Ishikawa (cell line): ENCODE measurements around the gene BMPR1B.

Experiments
- CEBPB ChIP-seq: IDR thresholded peaks from 2 replicates; pipeline ENCODE4 v1.6.1; 2012
- CREB1 ChIP-seq: IDR thresholded peaks from 2 replicates; pipeline ENCODE4 v1.6.1; 2012; ENCODE audit warnings: low read depth
- EGR1 ChIP-seq: IDR thresholded peaks from 2 replicates; pipeline ENCODE4 v1.6.1; 2012
- EP300 ChIP-seq: IDR thresholded peaks from 2 replicates; pipeline ENCODE4 v1.6.1; 2012; ENCODE audit warnings: borderline replicate concordance
- FOXM1 ChIP-seq: IDR thresholded peaks from 2 replicates; pipeline ENCODE4 v1.6.1; 2012; ENCODE audit warnings: low read depth, borderline replicate concordance
- MAX ChIP-seq: IDR thresholded peaks from 2 replicates; pipeline ENCODE4 v1.6.1; 2012
- NFIC ChIP-seq: IDR thresholded peaks from 2 replicates; pipeline ENCODE4 v1.6.1; 2012
- RAD21 ChIP-seq: IDR thresholded peaks from 2 replicates; pipeline ENCODE4 v1.6.1; 2012; ENCODE audit warnings: low read depth
- TAF1 ChIP-seq: IDR thresholded peaks from 2 replicates; pipeline ENCODE4 v1.6.1; 2012; ENCODE audit warnings: low read depth, mild to moderate bottlenecking
- TCF12 ChIP-seq: IDR thresholded peaks from 2 replicates; pipeline ENCODE4 v1.6.1; 2012; ENCODE audit warnings: low read depth
- TEAD4 ChIP-seq: IDR thresholded peaks from 2 replicates; pipeline ENCODE4 v1.6.1; 2012
- USF1 ChIP-seq: IDR thresholded peaks from 2 replicates; pipeline ENCODE4 v1.6.1; 2012
- YY1 ChIP-seq: IDR thresholded peaks from 2 replicates; pipeline ENCODE4 v1.6.1; 2012; ENCODE audit warnings: low read depth
- ZBTB7A ChIP-seq: IDR thresholded peaks from 2 replicates; pipeline ENCODE4 v1.6.1; 2012; ENCODE audit warnings: low read depth
- TF ChIP-seq, protein P1 (sequence below): IDR thresholded peaks from 2 replicates; pipeline ENCODE4 v1.6.1; 2012; ENCODE audit warnings: low read depth, mild to moderate bottlenecking

BMPR1B gene

GRCh38 chr4:95007998-95008397, 250.2 kb downstream of the BMPR1B start:
- TF ChIP-seq CREB1 (no peak), TEAD4 (no peak), EGR1 (no peak), FOXM1 (no peak), ZBTB7A (no peak), MAX (no peak)
- TF ChIP-seq, protein P1, sequence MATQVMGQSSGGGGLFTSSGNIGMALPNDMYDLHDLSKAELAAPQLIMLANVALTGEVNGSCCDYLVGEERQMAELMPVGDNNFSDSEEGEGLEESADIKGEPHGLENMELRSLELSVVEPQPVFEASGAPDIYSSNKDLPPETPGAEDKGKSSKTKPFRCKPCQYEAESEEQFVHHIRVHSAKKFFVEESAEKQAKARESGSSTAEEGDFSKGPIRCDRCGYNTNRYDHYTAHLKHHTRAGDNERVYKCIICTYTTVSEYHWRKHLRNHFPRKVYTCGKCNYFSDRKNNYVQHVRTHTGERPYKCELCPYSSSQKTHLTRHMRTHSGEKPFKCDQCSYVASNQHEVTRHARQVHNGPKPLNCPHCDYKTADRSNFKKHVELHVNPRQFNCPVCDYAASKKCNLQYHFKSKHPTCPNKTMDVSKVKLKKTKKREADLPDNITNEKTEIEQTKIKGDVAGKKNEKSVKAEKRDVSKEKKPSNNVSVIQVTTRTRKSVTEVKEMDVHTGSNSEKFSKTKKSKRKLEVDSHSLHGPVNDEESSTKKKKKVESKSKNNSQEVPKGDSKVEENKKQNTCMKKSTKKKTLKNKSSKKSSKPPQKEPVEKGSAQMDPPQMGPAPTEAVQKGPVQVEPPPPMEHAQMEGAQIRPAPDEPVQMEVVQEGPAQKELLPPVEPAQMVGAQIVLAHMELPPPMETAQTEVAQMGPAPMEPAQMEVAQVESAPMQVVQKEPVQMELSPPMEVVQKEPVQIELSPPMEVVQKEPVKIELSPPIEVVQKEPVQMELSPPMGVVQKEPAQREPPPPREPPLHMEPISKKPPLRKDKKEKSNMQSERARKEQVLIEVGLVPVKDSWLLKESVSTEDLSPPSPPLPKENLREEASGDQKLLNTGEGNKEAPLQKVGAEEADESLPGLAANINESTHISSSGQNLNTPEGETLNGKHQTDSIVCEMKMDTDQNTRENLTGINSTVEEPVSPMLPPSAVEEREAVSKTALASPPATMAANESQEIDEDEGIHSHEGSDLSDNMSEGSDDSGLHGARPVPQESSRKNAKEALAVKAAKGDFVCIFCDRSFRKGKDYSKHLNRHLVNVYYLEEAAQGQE: no peak

GRCh38 chr4:95013236-95013635, 255.5 kb downstream of the BMPR1B start:
- TF ChIP-seq TAF1 (no peak), YY1 (no peak), EP300 (no peak), EGR1 (no peak), USF1 (no peak), TEAD4 (no peak), CREB1 (no peak), TCF12 (no peak), RAD21 (no peak)
- TF ChIP-seq, protein P1: no peak

GRCh38 chr4:95014068-95014467, 256.3 kb downstream of the BMPR1B start:
- TF ChIP-seq CREB1 (no peak), NFIC (no peak), YY1 (no peak), TCF12 (no peak), TEAD4 (no peak), FOXM1 (no peak), USF1 (no peak), MAX (no peak), CEBPB (no peak), EGR1 (no peak), EP300 (no peak), RAD21 (no peak), TAF1 (no peak), ZBTB7A (no peak)
- TF ChIP-seq, protein P1: no peak

GRCh38 chr4:95017305-95018064, 259.7 kb downstream of the BMPR1B start:
- no peak for TF ChIP-seq FOXM1
- no peak for TF ChIP-seq USF1
- no peak for TF ChIP-seq RAD21
- no peak for TF ChIP-seq CREB1
- TF ChIP-seq EGR1: no peak
- no peak for TF ChIP-seq TAF1
- TF ChIP-seq, protein P1: no peak
- TF ChIP-seq NFIC: no peak
- TF ChIP-seq YY1: no peak
- TF ChIP-seq TCF12: no peak
- TF ChIP-seq TEAD4: no peak
- no peak for TF ChIP-seq CEBPB
